ENCODE data around the gene RBFA. TPM values are rescaled to one million over a fixed set of nuclear protein-coding genes. Genes with fewer than 3 reads are reported as not detected.

RBFA gene
- total and polyA plus RNA-seq, 2 donors (not counting 3 experiments of a cell fraction or from before 2014, with no cell fraction given) = 27.4 to 34.8 TPM

DNA sequence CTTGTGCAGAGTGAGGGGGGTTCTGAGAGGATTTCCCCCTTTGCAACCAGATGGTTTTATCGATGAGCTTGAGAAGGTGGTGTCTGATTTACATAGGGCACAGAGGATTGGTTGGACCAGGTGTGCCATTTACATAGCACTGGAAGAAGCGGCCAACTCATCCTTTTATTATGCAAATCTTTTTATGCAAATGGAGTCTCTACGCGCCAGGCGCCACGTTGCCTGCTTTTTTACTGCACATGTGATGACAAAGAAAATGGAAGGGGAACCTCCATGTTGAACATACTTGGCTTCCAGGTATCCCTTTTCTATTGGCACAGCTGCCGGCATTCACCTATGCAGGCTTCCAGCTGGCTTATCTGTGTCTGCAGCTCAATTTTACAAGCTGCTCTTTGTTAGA, 27.5 kb upstream of the RBFA start:
- no peaks in the 10 kb centered on the region for H3K27me3 ChIP-seq (ENCODE audit: control insufficient read depth in 2 of 2, insufficient read depth in 2 of 2, low read length in 2 of 2)
- H3K9me1 ChIP-seq (replicated peaks; ENCODE audit: control insufficient read depth, extremely low read depth, insufficient read depth, low read length) = no peaks in the 10 kb centered on the region
- H3K4me2 ChIP-seq (ENCODE audit: insufficient read depth, low read length) = no peak overlapping the region
- no peak overlapping the region for H3K27ac ChIP-seq (ENCODE audit: insufficient read depth, low read depth, low read length)
- no peaks in the 10 kb centered on the region for H3K9me3 ChIP-seq (replicated peaks; ENCODE audit: control insufficient read depth, insufficient read depth, low read length)
- BruUV-seq (replicated peaks) = no TSS peak
- TF ChIP-seq POLR2A (IDR thresholded peaks at IDR 0.05; ENCODE audit: low read depth, low read length) (no peak), JUN (IDR thresholded peaks at IDR 0.05; ENCODE audit: borderline replicate concordance, insufficient read depth, insufficient read length, low read depth) (no peak), MYC (IDR thresholded peaks at IDR 0.05; ENCODE audit: low read depth, low read length) (no peak), POLR2AphosphoS5 (IDR thresholded peaks at IDR 0.05; ENCODE audit: insufficient read depth, low read depth, low read length) (no peak), FOS (IDR thresholded peaks at IDR 0.05; ENCODE audit: borderline replicate concordance, insufficient read depth, low read length) (no peak), EZH2 (IDR thresholded peaks at IDR 0.05; ENCODE audit: borderline replicate concordance, low read depth, low read length, severe bottlenecking) (no peak), GATA2 (IDR thresholded peaks at IDR 0.05; ENCODE audit: insufficient read depth, insufficient read length, low read depth, low read length) (no peak)
- TF ChIP-seq, protein P1, sequence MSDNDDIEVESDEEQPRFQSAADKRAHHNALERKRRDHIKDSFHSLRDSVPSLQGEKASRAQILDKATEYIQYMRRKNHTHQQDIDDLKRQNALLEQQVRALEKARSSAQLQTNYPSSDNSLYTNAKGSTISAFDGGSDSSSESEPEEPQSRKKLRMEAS (IDR thresholded peaks at IDR 0.05; ENCODE audit: insufficient read depth, insufficient read length) = no peak
- TF ChIP-seq, protein P2, sequence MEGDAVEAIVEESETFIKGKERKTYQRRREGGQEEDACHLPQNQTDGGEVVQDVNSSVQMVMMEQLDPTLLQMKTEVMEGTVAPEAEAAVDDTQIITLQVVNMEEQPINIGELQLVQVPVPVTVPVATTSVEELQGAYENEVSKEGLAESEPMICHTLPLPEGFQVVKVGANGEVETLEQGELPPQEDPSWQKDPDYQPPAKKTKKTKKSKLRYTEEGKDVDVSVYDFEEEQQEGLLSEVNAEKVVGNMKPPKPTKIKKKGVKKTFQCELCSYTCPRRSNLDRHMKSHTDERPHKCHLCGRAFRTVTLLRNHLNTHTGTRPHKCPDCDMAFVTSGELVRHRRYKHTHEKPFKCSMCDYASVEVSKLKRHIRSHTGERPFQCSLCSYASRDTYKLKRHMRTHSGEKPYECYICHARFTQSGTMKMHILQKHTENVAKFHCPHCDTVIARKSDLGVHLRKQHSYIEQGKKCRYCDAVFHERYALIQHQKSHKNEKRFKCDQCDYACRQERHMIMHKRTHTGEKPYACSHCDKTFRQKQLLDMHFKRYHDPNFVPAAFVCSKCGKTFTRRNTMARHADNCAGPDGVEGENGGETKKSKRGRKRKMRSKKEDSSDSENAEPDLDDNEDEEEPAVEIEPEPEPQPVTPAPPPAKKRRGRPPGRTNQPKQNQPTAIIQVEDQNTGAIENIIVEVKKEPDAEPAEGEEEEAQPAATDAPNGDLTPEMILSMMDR (IDR thresholded peaks at IDR 0.05; ENCODE audit: extremely low read depth in 1 of 2, insufficient read depth in 1 of 2, low read depth in 1 of 2, low read length in 2 of 2) = no peak
- intact Hi-C loops (cut with micrococcal nuclease) = no loop called here
- FAIRE-seq (no peak), DNase-seq (ENCODE audit: low read depth, low spot score) (no peak)
- no peaks in the 10 kb centered on the region for H3K36me3 ChIP-seq (ENCODE audit: control insufficient read depth in 2 of 2, extremely low read depth in 1 of 2, insufficient read depth in 2 of 2, low read length in 2 of 2)
- H2AFZ ChIP-seq (ENCODE audit: low read depth, low read length) = no peak overlapping the region
- H4K20me1 ChIP-seq (replicated peaks; ENCODE audit: control insufficient read depth, extremely low read depth, insufficient read depth, low read length) = no peaks in the 10 kb centered on the region
- H3K4me1 ChIP-seq (ENCODE audit: control insufficient read depth, extremely low read depth, insufficient read depth, low read length) = no peaks in the 10 kb centered on the region
- H3K4me3 ChIP-seq (replicated peaks in 1 of 3; ENCODE audit: insufficient read depth in 1 of 3, low read depth in 1 of 3, low read length in 3 of 3) = no peak overlapping the region
- CTCF ChIA-PET = no interaction called here
- H3K9ac ChIP-seq (replicated peaks; ENCODE audit: extremely low read depth, insufficient read depth, low read length) = no peak overlapping the region
- POLR2A ChIA-PET = no interaction called here
- H3K79me2 ChIP-seq (ENCODE audit: control insufficient read depth, insufficient read depth, low read length) = no peaks in the 10 kb centered on the region
- dilution Hi-C loops (cut with MboI; ENCODE audit: extremely low pct_ligation_motif_present, low sequenced_read_pairs) = no loop called here
